ENCODE measurements around the gene MYOM3.
A peak's percentile ranks its signal among the peaks of the same experiment; 100 is the strongest.

Gene MYOM3

GRCh38 chr1:24140741-24141181 lies 28.8 kb upstream of the MYOM3 start:
- H3K4ac ChIP-seq (ENCODE audit: low read depth in 1 of 2, low read length in 2 of 2) = no peak overlapping the region
- H3K18ac ChIP-seq (ENCODE audit: low read depth in 1 of 2, low read length in 2 of 2) = no peak overlapping the region
- no peak overlapping the region for H2BK120ac ChIP-seq (ENCODE audit: low read depth, low read length)
- H2AFZ ChIP-seq (ENCODE audit: low read depth, low read length) = no peak overlapping the region
- no peak overlapping the region for H3K9ac ChIP-seq (ENCODE audit: low read length)
- H4K91ac ChIP-seq (ENCODE audit: low read length) = no peak overlapping the region
- no peaks in the 10 kb centered on the region for H3K9me3 ChIP-seq (ENCODE audit: control insufficient read depth, low read length)
- peak overlapping the region in 1 of 2 experiments; percentile 70 for H3K14ac ChIP-seq (ENCODE audit: low read length in 2 of 2)
- no peak overlapping the region for H3K23ac ChIP-seq (ENCODE audit: low read length in 2 of 2)
- H3K79me1 ChIP-seq (replicated peaks; ENCODE audit: low read length, poor library complexity, severe bottlenecking) = no peaks in the 10 kb centered on the region
- H3K27ac ChIP-seq (ENCODE audit: low read length, poor library complexity, severe bottlenecking) = no peak overlapping the region
- no peak overlapping the region for H3K4me3 ChIP-seq (ENCODE audit: insufficient read depth in 1 of 2, low read depth in 1 of 2, low read length in 2 of 2)
- peaks cover 17 to 50% of the 10 kb centered on the region in 2 experiments for H3K27me3 ChIP-seq (ENCODE audit: control insufficient read depth in 1 of 2, insufficient read depth in 1 of 2, low read length in 2 of 2)
- H3K4me1 ChIP-seq (ENCODE audit: control insufficient read depth, insufficient read depth, low read depth, low read length) = no peaks in the 10 kb centered on the region
- no peaks in the 10 kb centered on the region for H3K36me3 ChIP-seq (ENCODE audit: control insufficient read depth in 1 of 2, insufficient read depth in 2 of 2, low read depth in 1 of 2, low read length in 2 of 2)
- H2BK5ac ChIP-seq (ENCODE audit: low read depth, low read length, poor library complexity, severe bottlenecking) = no peak overlapping the region
- H2BK12ac ChIP-seq (ENCODE audit: low read length in 2 of 2) = no peak overlapping the region
- no peak overlapping the region for H2AK5ac ChIP-seq (ENCODE audit: low read length, severe bottlenecking)
- H2BK15ac ChIP-seq (ENCODE audit: low read depth, poor library complexity, severe bottlenecking) = no peak overlapping the region
- H3K4me2 ChIP-seq (ENCODE audit: low read length, poor library complexity, severe bottlenecking) = no peak overlapping the region
- 83% methylated on average over 17 of the region's 17 CpGs for WGBS
- no peak overlapping the region for H4K8ac ChIP-seq (ENCODE audit: low read length)
- DNase-seq = no peak

GRCh38 chr1:24139841-24140425 lies 28.0 kb upstream of the MYOM3 start:
- H3K14ac ChIP-seq (ENCODE audit: low read length in 2 of 2) = no peak overlapping the region
- H3K36me3 ChIP-seq (ENCODE audit: control insufficient read depth in 1 of 2, insufficient read depth in 2 of 2, low read depth in 1 of 2, low read length in 2 of 2) = no peaks in the 10 kb centered on the region
- H2BK120ac ChIP-seq (ENCODE audit: low read depth, low read length) = no peak overlapping the region
- no peak overlapping the region for H3K4ac ChIP-seq (ENCODE audit: low read depth in 1 of 2, low read length in 2 of 2)
- no peak overlapping the region for H2BK12ac ChIP-seq (ENCODE audit: low read length in 2 of 2)
- H3K18ac ChIP-seq (ENCODE audit: low read depth in 1 of 2, low read length in 2 of 2) = no peak overlapping the region
- no peak overlapping the region for H2AFZ ChIP-seq (ENCODE audit: low read depth, low read length)
- H3K27ac ChIP-seq (ENCODE audit: low read length, poor library complexity, severe bottlenecking) = no peak overlapping the region
- no peak overlapping the region for H4K91ac ChIP-seq (ENCODE audit: low read length)
- H3K4me1 ChIP-seq (ENCODE audit: control insufficient read depth, insufficient read depth, low read depth, low read length) = no peaks in the 10 kb centered on the region
- no peak overlapping the region for H3K4me2 ChIP-seq (ENCODE audit: low read length, poor library complexity, severe bottlenecking)
- H3K23ac ChIP-seq (ENCODE audit: low read length in 2 of 2) = no peak overlapping the region
- H3K9ac ChIP-seq (ENCODE audit: low read length) = no peak overlapping the region
- H3K4me3 ChIP-seq (ENCODE audit: insufficient read depth in 1 of 2, low read depth in 1 of 2, low read length in 2 of 2) = no peak overlapping the region
- H3K79me1 ChIP-seq (replicated peaks; ENCODE audit: low read length, poor library complexity, severe bottlenecking) = no peaks in the 10 kb centered on the region
- no peak overlapping the region for H2AK5ac ChIP-seq (ENCODE audit: low read length, severe bottlenecking)
- H3K9me3 ChIP-seq (ENCODE audit: control insufficient read depth, low read length) = no peaks in the 10 kb centered on the region
- DNase-seq = no peak
- H3K27me3 ChIP-seq (ENCODE audit: control insufficient read depth in 1 of 2, insufficient read depth in 1 of 2, low read length in 2 of 2) = peaks cover 17 to 50% of the 10 kb centered on the region in 2 experiments
- no peak overlapping the region for H2BK15ac ChIP-seq (ENCODE audit: low read depth, poor library complexity, severe bottlenecking)
- WGBS = 88% methylated on average over 11 of the region's 11 CpGs
- H4K8ac ChIP-seq (ENCODE audit: low read length) = no peak overlapping the region
- no peak overlapping the region for H2BK5ac ChIP-seq (ENCODE audit: low read depth, low read length, poor library complexity, severe bottlenecking)

- Histone ChIP-seq H3K4ac (ENCODE audit: low read depth in 1 of 2, low read length in 2 of 2) (no peak overlapping the region), H3K18ac (ENCODE audit: low read depth in 1 of 2, low read length in 2 of 2) (no peak overlapping the region), H3K27me3 (ENCODE audit: control insufficient read depth in 1 of 2, insufficient read depth in 1 of 2, low read length in 2 of 2) (peaks cover 11 to 49% of the 10 kb centered on the region in 2 experiments), H2BK120ac (ENCODE audit: low read depth, low read length) (no peak overlapping the region), H3K36me3 (ENCODE audit: control insufficient read depth in 1 of 2, insufficient read depth in 2 of 2, low read depth in 1 of 2, low read length in 2 of 2) (no peaks in the 10 kb centered on the region), H3K4me3 (ENCODE audit: insufficient read depth in 1 of 2, low read depth in 1 of 2, low read length in 2 of 2) (no peak overlapping the region), H2BK12ac (ENCODE audit: low read length in 2 of 2) (no peak overlapping the region), H3K4me2 (ENCODE audit: low read length, poor library complexity, severe bottlenecking) (no peak overlapping the region), H4K91ac (ENCODE audit: low read length) (no peak overlapping the region), H3K23ac (ENCODE audit: low read length in 2 of 2) (no peak overlapping the region), H2AFZ (ENCODE audit: low read depth, low read length) (no peak overlapping the region), H2AK5ac (ENCODE audit: low read length, severe bottlenecking) (no peak overlapping the region), H2BK15ac (ENCODE audit: low read depth, poor library complexity, severe bottlenecking) (no peak overlapping the region), H3K9me3 (ENCODE audit: control insufficient read depth, low read length) (no peaks in the 10 kb centered on the region), H4K8ac (ENCODE audit: low read length) (no peak overlapping the region), H3K9ac (ENCODE audit: low read length) (no peak overlapping the region), H3K14ac (ENCODE audit: low read length in 2 of 2) (no peak overlapping the region), H3K27ac (ENCODE audit: low read length, poor library complexity, severe bottlenecking) (no peak overlapping the region), H3K4me1 (ENCODE audit: control insufficient read depth, insufficient read depth, low read depth, low read length) (no peaks in the 10 kb centered on the region), H2BK5ac (ENCODE audit: low read depth, low read length, poor library complexity, severe bottlenecking) (no peak overlapping the region), H3K79me1 (replicated peaks; ENCODE audit: low read length, poor library complexity, severe bottlenecking) (no peaks in the 10 kb centered on the region)
- DNase-seq = no peak
- 85% methylated on average over 2 of the region's 2 CpGs for WGBS
Measured at GRCh38 chr1:24139222-24139489, 27.2 kb upstream of the MYOM3 start.

- H2BK5ac ChIP-seq (ENCODE audit: low read depth, low read length, poor library complexity, severe bottlenecking) = no peak overlapping the region
- no peak overlapping the region for H4K8ac ChIP-seq (ENCODE audit: low read length)
- WGBS = 88% methylated on average over 13 of the region's 13 CpGs
- H2BK15ac ChIP-seq (ENCODE audit: low read depth, poor library complexity, severe bottlenecking) = peak overlapping the region; percentile 16
- no peak overlapping the region for H3K23ac ChIP-seq (ENCODE audit: low read length in 2 of 2)
- H3K27me3 ChIP-seq (ENCODE audit: control insufficient read depth in 1 of 2, insufficient read depth in 1 of 2, low read length in 2 of 2) = peaks cover 7 to 47% of the 10 kb centered on the region in 2 experiments
- H3K14ac ChIP-seq (ENCODE audit: low read length in 2 of 2) = no peak overlapping the region
- H2BK120ac ChIP-seq (ENCODE audit: low read depth, low read length) = no peak overlapping the region
- H3K9ac ChIP-seq (ENCODE audit: low read length) = no peak overlapping the region
- no peak overlapping the region for H3K27ac ChIP-seq (ENCODE audit: low read length, poor library complexity, severe bottlenecking)
- no peak overlapping the region for H3K18ac ChIP-seq (ENCODE audit: low read depth in 1 of 2, low read length in 2 of 2)
- no peaks in the 10 kb centered on the region for H3K36me3 ChIP-seq (ENCODE audit: control insufficient read depth in 1 of 2, insufficient read depth in 2 of 2, low read depth in 1 of 2, low read length in 2 of 2)
- no peak overlapping the region for H4K91ac ChIP-seq (ENCODE audit: low read length)
- H3K4me2 ChIP-seq (ENCODE audit: low read length, poor library complexity, severe bottlenecking) = no peak overlapping the region
- no peaks in the 10 kb centered on the region for H3K9me3 ChIP-seq (ENCODE audit: control insufficient read depth, low read length)
- no peaks in the 10 kb centered on the region for H3K4me1 ChIP-seq (ENCODE audit: control insufficient read depth, insufficient read depth, low read depth, low read length)
- no peak overlapping the region for H2AFZ ChIP-seq (ENCODE audit: low read depth, low read length)
- no peak for DNase-seq
- no peaks in the 10 kb centered on the region for H3K79me1 ChIP-seq (replicated peaks; ENCODE audit: low read length, poor library complexity, severe bottlenecking)
- no peak overlapping the region for H3K4me3 ChIP-seq (ENCODE audit: insufficient read depth in 1 of 2, low read depth in 1 of 2, low read length in 2 of 2)
- no peak overlapping the region for H2BK12ac ChIP-seq (ENCODE audit: low read length in 2 of 2)
- no peak overlapping the region for H3K4ac ChIP-seq (ENCODE audit: low read depth in 1 of 2, low read length in 2 of 2)
- H2AK5ac ChIP-seq (ENCODE audit: low read length, severe bottlenecking) = no peak overlapping the region
Measured at GRCh38 chr1:24138476-24139221, 26.7 kb upstream of the MYOM3 start.
